Lower leg skin (tissue), 4 donors: ENCODE data around the gene GNB1L. TPM values are rescaled to one million over a fixed set of nuclear protein-coding genes. Genes with fewer than 3 reads are reported as not detected.

Experiments
- DNase-seq, 2 donors: peaks; one replicate each; pipeline ENCODE4 v3.0.0-alpha.2; 2019; ENCODE audit warnings: low spot score in 2 of 2
- H3K4me3 ChIP-seq: fragments of 200-600 bp; sonication (generic); 2 replicates; pipeline ENCODE4 v1.5.1; 2017; ENCODE audit warnings: mild to moderate bottlenecking, low read depth; ENCODE audit not compliant: poor library complexity, severe bottlenecking
- CTCF ChIP-seq, 3 donors: fragments of 450-650 bp; IDR thresholded peaks; one replicate each; pipeline ENCODE4 v1.5.1; 2016; ENCODE audit warnings: antibody characterized with exemption in 3 of 3, mild to moderate bottlenecking in 3 of 3, moderate library complexity in 2 of 3
- POLR2A ChIP-seq, 2 donors: fragments of 450-650 bp; IDR thresholded peaks; one replicate each; pipeline ENCODE4 v1.6.1; 2016 to 2017; ENCODE audit warnings: antibody characterized with exemption in 2 of 2, mild to moderate bottlenecking in 1 of 2, moderate library complexity in 1 of 2
- WGBS, 2 donors: methylation state at CpG; one replicate each; pipeline ENCODE4 v1.1.5; 2018; 5-methylcytosine and 5-hydroxymethylcytosine counted together
- intact Hi-C: fragments of 100-400 bp; cut with DNase I; formaldehyde crosslinking; loops from one replicate; pipeline ENCODE4 v1.15.0; 2023; ENCODE audit warnings: low total_unique reads
- total RNA-seq, 4 donors: library from RNA; depleted of rRNA; stranded (reverse); fragments of >200 nt; gene quantifications; one replicate each; pipeline ENCODE4 v1.1.0, GENCODE V29; 2016

The GNB1L gene
- total RNA-seq, 4 donors from 2014 or later: 10.0 to 16.2 (median 11.2) TPM

GRCh38 chr22:19798891-19799293 is 55.8 kb downstream of the GNB1L start:
- intact Hi-C loops: no loop called here
- H3K4me3 ChIP-seq: no peak overlapping the region
- WGBS, 2 donors: 72 to 80% methylated on average over 7 to 8 of the region's 9 CpGs
- TF ChIP-seq POLR2A (IDR thresholded peaks at IDR 0.05): no peak
- TF ChIP-seq CTCF (IDR thresholded peaks at IDR 0.05): no peak
- no peak for DNase-seq

- DNase-seq: no peak
- WGBS, 2 donors: 88 to 89% methylated on average over 18 to 19 of the region's 19 CpGs
- no peak overlapping the region for H3K4me3 ChIP-seq
- intact Hi-C loops: no loop called here
- TF ChIP-seq CTCF (IDR thresholded peaks at IDR 0.05) (no peak), POLR2A (IDR thresholded peaks at IDR 0.05) (no peak)
These were observed 56.5 kb downstream of the GNB1L start for GRCh38 chr22:19798003-19798665.

GRCh38 chr22:19797086-19798002 is 57.3 kb downstream of the GNB1L start:
- intact Hi-C loops: no loop called here
- WGBS, 2 donors: 69 to 82% methylated on average over 23 of the region's 24 CpGs
- no peak overlapping the region for H3K4me3 ChIP-seq
- no peak for TF ChIP-seq POLR2A (IDR thresholded peaks at IDR 0.05)
- TF ChIP-seq CTCF (IDR thresholded peaks at IDR 0.05): no peak
- no peak for DNase-seq

GRCh38 chr22:19796160-19796559 is 58.5 kb downstream of the GNB1L start:
- WGBS, 2 donors: 69 to 85% methylated on average over 7 of the region's 7 CpGs

GRCh38 chr22:19795617-19796008 is 59.1 kb downstream of the GNB1L start:
- H3K4me3 ChIP-seq: no peak overlapping the region
- intact Hi-C loops: no loop called here
- no peak for DNase-seq
- TF ChIP-seq POLR2A (IDR thresholded peaks at IDR 0.05) (no peak), CTCF (IDR thresholded peaks at IDR 0.05) (no peak)
- WGBS, 2 donors: 61% methylated on average over 6 of the region's 6 CpGs

More at GRCh38 chr22:19796160-19796559, 58.5 kb downstream of the GNB1L start:
- no peak for DNase-seq
- H3K4me3 ChIP-seq: no peak overlapping the region
- TF ChIP-seq CTCF (IDR thresholded peaks at IDR 0.05) (no peak), POLR2A (IDR thresholded peaks at IDR 0.05) (no peak)
- intact Hi-C loops: no loop called here
